Erythroblast (primary cell): ENCODE data around the gene SOX5.

Experiments
- GATA1 ChIP-seq: IDR thresholded peaks from 2 replicates; pipeline ENCODE4 v1.6.1; 2011; ENCODE audit warnings: low read depth, mild to moderate bottlenecking, control low read depth, low read length, moderate library complexity
- POLR2A ChIP-seq: IDR thresholded peaks from 2 replicates; pipeline ENCODE4 v1.6.1; 2011; ENCODE audit warnings: mild to moderate bottlenecking, low read length

GRCh38 chr12:23987046-23987445, 37.6 kb upstream of the SOX5 start:
- TF ChIP-seq POLR2A (no peak), GATA1 (no peak)
